Small intestine (tissue), 16 donors: Measurements from ENCODE around the gene MFSD12. TPM values are rescaled to one million over a fixed set of nuclear protein-coding genes. Genes with fewer than 3 reads are reported as not detected.

ENCODE experiments used
- DNase-seq, 2 donors: peaks; one replicate each; pipeline versions ENCODE4 v3.0.0 to v3.0.0-alpha.2; 2013
- FAIRE-seq: peaks from 2 replicates; lab custom pipeline; 2012; peaks lifted over from hg19 to GRCh38; lab: Jason Lieb, UNC
- H3K27ac ChIP-seq, 3 donors: one replicate each; pipeline ENCODE4 v1.5.1; 2013; ENCODE audit warnings: low read length in 2 of 3, mild to moderate bottlenecking in 2 of 3, control low read depth in 1 of 3, inconsistent platforms in 1 of 3, low read depth in 1 of 3, moderate library complexity in 1 of 3
- H3K27me3 ChIP-seq, 3 donors: one replicate each; pipeline ENCODE4 v1.6.1; 2013; ENCODE audit warnings: low read length in 3 of 3, inconsistent platforms in 1 of 3; ENCODE audit not compliant: control insufficient read depth in 3 of 3, insufficient read depth in 3 of 3
- H3K36me3 ChIP-seq, 3 donors: one replicate each; pipeline ENCODE4 v1.6.1; 2013; ENCODE audit warnings: low read length in 3 of 3, inconsistent platforms in 1 of 3, low read depth in 1 of 3, mild to moderate bottlenecking in 1 of 3, moderate library complexity in 1 of 3; ENCODE audit not compliant: control insufficient read depth in 3 of 3, insufficient read depth in 2 of 3
- H3K4me1 ChIP-seq, 3 donors: one replicate each; pipeline ENCODE4 v1.6.1; 2013; ENCODE audit warnings: low read length in 2 of 3, inconsistent platforms in 1 of 3, low read depth in 1 of 3, mild to moderate bottlenecking in 1 of 3, moderate library complexity in 1 of 3; ENCODE audit not compliant: control insufficient read depth in 3 of 3, insufficient read depth in 2 of 3
- H3K4me3 ChIP-seq, 3 donors: one replicate each; pipeline ENCODE4 v1.5.1; 2013; ENCODE audit warnings: low read length in 3 of 3, control low read depth in 1 of 3, inconsistent platforms in 1 of 3, low read depth in 1 of 3, mild to moderate bottlenecking in 1 of 3, moderate library complexity in 1 of 3
- H3K9me3 ChIP-seq, 2 donors: one replicate each; pipeline ENCODE4 v1.6.1; 2013; ENCODE audit warnings: low read depth in 1 of 2, low read length in 1 of 2; ENCODE audit not compliant: control insufficient read depth in 2 of 2, insufficient read depth in 1 of 2
- WGBS, 3 donors: extraction: QIAGEN DNeasy Blood & Tissue Kit; methylation state at CpG; one replicate each; pipeline ENCODE4 v1.1.7; 2013; 5-methylcytosine and 5-hydroxymethylcytosine counted together
- long read RNA-seq, 10 donors: transcript quantifications; one replicate each; lab custom pipeline, GENCODE V29; 2026
- polyA plus RNA-seq, 4 donors: library from polyadenylated mRNA; stranded (reverse) in 3 of 4; unstranded in 1 of 4; fragments of 200-250 nt in 3 of 4; fragments of 120-200 nt in 1 of 4; gene quantifications; one replicate each; pipeline versions ENCODE4 v1.2.1 to v1.2.3, GENCODE V29; 2013
- donor health status: healthy with polysubstance abuse.
- donor health status: control.
- donor health status: control.
- donor health status: Bipolar disorder and iron deficiency.
- donor health status: healthy.

MFSD12 gene
- polyA plus RNA-seq, result 10 to 100 TPM; 10.3 to 52.4 (median 22.0) TPM
- long read RNA-seq, donor 1, result 0 reads
- long read RNA-seq, donor 2, partial matches to known transcripts, result 0 of 7 reads
- long read RNA-seq, donor 2, other reads (novel, unspliced or antisense), result 0 of 7 reads
- long read RNA-seq, donor 3, transcript MFSD12-204 (1 exons, 1,769 nt), result major isoform, 20 of 26 reads
- long read RNA-seq, donor 3, transcript MFSD12-215 (1 exons, 688 nt), result minor isoform, 5 of 26 reads
- long read RNA-seq, donor 3, partial matches to known transcripts, result 0 of 26 reads
- long read RNA-seq, donor 3, other reads (novel, unspliced or antisense), result 0 of 26 reads
- long read RNA-seq, donor 4, partial matches to known transcripts, result 0 of 1 reads
- long read RNA-seq, donor 4, other reads (novel, unspliced or antisense), result 0 of 1 reads
- long read RNA-seq, donor 5, transcript MFSD12-204 (1 exons, 1,769 nt), result major isoform, 6 of 7 reads
- long read RNA-seq, donor 5, partial matches to known transcripts, result 0 of 7 reads
- long read RNA-seq, donor 5, other reads (novel, unspliced or antisense), result 0 of 7 reads
- long read RNA-seq, donor 6, transcript MFSD12-204 (1 exons, 1,769 nt), result major isoform, 11 of 33 reads
- long read RNA-seq, donor 6, partial matches to known transcripts, result 10 of 33 reads
- long read RNA-seq, donor 6, other reads (novel, unspliced or antisense), result 10 of 33 reads
- long read RNA-seq, donor 7, transcript MFSD12-204 (1 exons, 1,769 nt), result major isoform, 21 of 102 reads
- long read RNA-seq, donor 7, partial matches to known transcripts, result 45 of 102 reads
- long read RNA-seq, donor 7, other reads (novel, unspliced or antisense), result 32 of 102 reads
- long read RNA-seq, donor 8, partial matches to known transcripts, result 14 of 18 reads
- long read RNA-seq, donor 8, other reads (novel, unspliced or antisense), result 0 of 18 reads
- long read RNA-seq, donor 9, partial matches to known transcripts, result 0 of 6 reads
- long read RNA-seq, donor 9, other reads (novel, unspliced or antisense), result 0 of 6 reads
- long read RNA-seq, donor 10, transcript MFSD12-204 (1 exons, 1,769 nt), result major isoform, 16 of 80 reads
- long read RNA-seq, donor 10, partial matches to known transcripts, result 34 of 80 reads
- long read RNA-seq, donor 10, other reads (novel, unspliced or antisense), result 20 of 80 reads

DNA sequence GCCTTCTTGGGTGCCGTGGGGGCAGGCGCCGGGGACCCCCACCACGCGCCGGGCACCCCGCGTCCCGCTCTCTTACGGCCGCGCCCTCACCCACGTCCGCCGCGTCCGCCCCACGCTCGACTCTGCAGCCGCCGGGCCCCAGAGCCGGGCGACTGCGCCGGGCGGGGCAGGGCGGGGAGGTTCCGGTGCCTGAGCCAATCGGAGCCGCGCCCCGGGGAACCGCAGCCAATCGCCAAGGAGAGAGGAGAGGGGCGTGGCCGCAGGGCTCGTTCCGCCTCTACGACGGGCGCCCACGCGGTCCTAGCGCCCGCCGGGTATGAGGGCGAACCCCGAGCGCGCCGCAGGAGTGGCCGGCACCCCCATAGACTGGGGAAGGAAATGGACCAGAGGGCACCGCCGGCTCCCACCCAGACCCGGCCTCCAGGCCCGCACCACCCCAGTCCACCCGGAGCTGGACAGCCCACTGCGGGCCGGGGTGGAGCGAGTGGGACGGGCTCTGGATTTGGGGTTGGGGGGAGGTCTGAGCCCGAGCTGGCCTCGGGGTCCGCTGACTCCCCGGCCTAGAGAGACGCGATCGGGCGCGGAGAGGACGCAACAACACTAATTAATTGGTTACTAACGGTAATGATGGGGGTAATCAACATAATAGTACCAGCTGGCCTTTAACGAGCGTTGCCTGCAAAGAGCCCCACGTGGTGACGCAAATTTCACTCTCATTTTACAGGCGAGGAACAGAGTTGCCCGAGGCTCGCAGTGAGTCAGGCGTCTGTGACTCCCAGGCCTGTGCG is at the start of gene MFSD12:
Gene MFSD12 (minus strand): TSS at position 126 of the 788 bp plus-strand sequence. CDS start 183 bp downstream, outside the sequence.
- FAIRE-seq, result no peak

DNA sequence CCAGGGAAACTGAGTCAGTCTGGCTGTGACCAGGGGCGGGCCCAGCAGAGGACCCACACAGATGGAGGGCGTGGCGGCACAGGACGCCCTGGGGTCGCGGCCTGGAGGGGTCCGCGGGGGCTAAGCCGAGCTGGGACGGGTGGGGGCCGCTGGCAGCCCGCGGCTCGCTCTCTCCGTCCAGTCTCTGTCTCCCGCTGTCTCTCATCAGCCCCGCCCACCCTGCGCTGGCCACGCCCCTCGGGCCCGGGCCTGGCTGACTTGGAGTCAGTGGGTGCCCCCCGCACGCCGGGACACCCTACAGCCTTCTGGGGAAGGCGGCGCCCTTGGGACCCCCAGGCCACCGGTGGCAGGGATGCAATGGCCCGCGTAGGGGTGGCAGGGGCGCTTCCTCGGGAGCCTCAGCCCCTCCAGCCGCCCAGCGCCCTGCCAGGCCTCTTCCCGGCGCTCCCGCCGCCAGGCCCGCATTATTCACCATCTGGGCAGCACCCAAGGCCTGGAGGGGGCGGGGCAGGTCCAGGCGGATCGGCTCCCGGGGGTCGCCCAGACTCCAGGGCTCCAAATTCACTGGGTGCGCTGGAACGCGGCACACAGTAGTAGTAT is 49.4 kb upstream of the MFSD12 start, which contains the start of gene TBXA2R:
Gene TBXA2R (minus strand): TSS at position 186 of the 600 bp plus-strand sequence. CDS start 6,241 bp downstream, outside the sequence.
- Histone ChIP-seq H3K9me3 (no peaks in the 10 kb centered on the region), H3K4me1 (peaks cover 0 to 13% (median 0%) of the 10 kb centered on the region in 3 donors), H3K36me3 (peaks cover 0 to 19% (median 5%) of the 10 kb centered on the region in 3 donors), H3K4me3 (peak within 1 kb of the TSS; percentile 6 to 44 (median 32)), H3K27ac (peak within 1 kb of the TSS in 2 of 3 donors; percentile 5 to 58), H3K27me3 (peaks cover 0 to 38% (median 0%) of the 10 kb centered on the region in 3 donors)
- WGBS, 3 donors, result 3 to 6% (median 5%) methylated on average over 22 to 46 of the region's 46 CpGs
- peak in 1 of 2 donors; percentile 55 for DNase-seq
- FAIRE-seq, result no peak

More for the DNA sequence above, at the start of gene MFSD12:
- Histone ChIP-seq H3K4me3 (peak within 1 kb of the TSS; percentile 74 to 97 (median 81)), H3K27ac (peak within 1 kb of the TSS; percentile 30 to 85 (median 65)), H3K36me3 (peaks cover 0 to 3% (median 0%) of the 10 kb centered on the region in 3 donors), H3K4me1 (peaks cover 2 to 16% (median 3%) of the 10 kb centered on the region in 3 donors), H3K27me3 (no peaks in the 10 kb centered on the region), H3K9me3 (no peaks in the 10 kb centered on the region)
- peak; percentile 95 to 96 for DNase-seq
- 0 to 1% (median 1%) methylated on average over 45 to 81 of the region's 81 CpGs for WGBS, 3 donors

DNA sequence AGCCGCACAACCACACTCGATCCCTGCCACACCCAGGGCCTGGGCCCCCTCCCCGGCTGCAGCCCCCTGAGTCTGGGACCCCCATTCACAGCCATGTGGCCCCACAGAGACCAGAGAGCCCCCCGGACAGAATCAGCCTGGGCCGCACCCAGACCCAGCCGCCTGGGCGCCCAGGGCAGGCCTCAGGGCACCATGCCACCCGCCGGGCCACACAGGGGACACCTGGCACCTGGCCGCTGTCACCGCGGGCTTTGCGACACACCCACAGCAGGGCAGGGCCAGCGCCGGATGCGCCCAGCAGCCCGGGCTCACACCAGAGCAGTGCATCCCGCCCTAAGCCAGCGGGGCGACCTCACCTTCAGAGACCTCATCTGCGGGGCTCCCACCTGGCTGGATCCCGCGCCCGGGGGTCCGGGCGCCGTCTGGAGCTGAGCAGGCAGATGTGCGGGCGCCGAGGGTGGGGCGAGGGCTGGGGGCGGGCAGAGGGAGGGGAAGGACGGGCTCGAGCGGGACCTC is 48.8 kb upstream of the MFSD12 start:
- Histone ChIP-seq H3K27me3 (peaks cover 0 to 38% (median 0%) of the 10 kb centered on the region in 3 donors), H3K4me1 (peaks cover 0 to 13% (median 0%) of the 10 kb centered on the region in 3 donors), H3K9me3 (no peaks in the 10 kb centered on the region), H3K4me3 (peak overlapping the region; percentile 6 to 44 (median 32)), H3K27ac (no peak overlapping the region), H3K36me3 (peaks cover 0 to 14% (median 0%) of the 10 kb centered on the region in 3 donors)
- WGBS, 3 donors, result 2 to 5% (median 2%) methylated on average over 25 to 35 of the region's 35 CpGs
- FAIRE-seq, result no peak
- DNase-seq, result peak; percentile 26 to 74

DNA sequence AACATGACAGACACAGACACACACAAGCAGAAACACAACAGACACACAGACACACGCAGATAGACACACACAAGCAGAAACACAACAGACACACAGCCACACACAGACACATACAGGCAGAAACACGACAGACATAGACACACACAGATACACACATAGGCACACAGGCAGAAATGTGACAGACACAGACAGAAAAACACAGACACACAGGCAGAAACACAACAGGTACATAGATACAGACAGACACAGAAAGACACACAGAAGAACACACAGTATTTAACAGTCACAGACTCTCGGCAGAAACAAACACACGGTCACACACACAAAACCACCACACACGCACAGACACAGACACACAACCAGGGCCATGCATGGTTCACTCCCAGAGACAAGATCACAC is 48.4 kb upstream of the MFSD12 start:
- Histone ChIP-seq H3K36me3 (peaks cover 0 to 11% (median 0%) of the 10 kb centered on the region in 3 donors), H3K4me3 (peak overlapping the region in 2 of 3 donors; percentile 32 to 44), H3K27ac (no peak overlapping the region), H3K9me3 (no peaks in the 10 kb centered on the region), H3K27me3 (peaks cover 0 to 38% (median 0%) of the 10 kb centered on the region in 3 donors), H3K4me1 (peaks cover 0 to 13% (median 0%) of the 10 kb centered on the region in 3 donors)
- WGBS, 3 donors, result 21 to 42% (median 40%) methylated on average over 5 of the region's 5 CpGs
- DNase-seq (no peak), FAIRE-seq (no peak)

DNA sequence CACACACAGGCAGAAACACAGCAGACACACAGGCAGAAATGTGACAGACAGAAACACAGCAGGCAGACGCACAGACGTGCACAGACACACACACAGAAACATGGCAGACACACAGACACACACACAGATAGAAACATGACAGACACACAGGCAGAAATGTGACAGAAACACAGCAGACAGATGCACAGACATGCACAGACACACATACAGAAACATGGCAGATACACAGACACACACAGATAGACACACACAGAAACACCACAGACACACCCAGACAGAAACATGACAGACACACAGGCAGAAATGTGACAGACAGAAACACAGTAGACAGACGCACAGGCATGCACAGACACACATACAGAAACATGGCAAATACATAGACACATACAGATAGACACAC is 48.0 kb upstream of the MFSD12 start:
- no peak overlapping the region for H3K27ac ChIP-seq
- no peak for DNase-seq

DNA sequence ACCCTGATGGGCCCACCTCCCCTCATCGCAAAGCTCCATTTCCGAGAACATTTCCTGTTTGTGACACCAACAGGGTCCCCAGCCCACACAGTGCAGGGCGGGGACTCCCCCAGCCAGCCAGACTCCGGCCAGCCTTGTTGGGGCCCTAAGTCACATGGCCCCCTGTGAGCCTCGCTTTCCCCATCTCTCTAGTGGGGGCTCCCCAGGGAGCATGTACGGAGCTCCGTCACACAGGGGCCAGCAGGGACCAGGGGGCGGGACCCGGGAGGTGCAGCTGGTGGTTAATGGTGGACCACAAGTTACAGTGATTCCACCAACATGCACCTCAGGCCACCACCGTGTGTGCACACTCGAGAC is 47.6 kb upstream of the MFSD12 start:
- 34 to 57% (median 52%) methylated on average over 11 of the region's 11 CpGs for WGBS, 3 donors
- H3K4me1 ChIP-seq, result peaks cover 0 to 13% (median 0%) of the 10 kb centered on the region in 3 donors
- peaks cover 0 to 4% (median 0%) of the 10 kb centered on the region in 3 donors for H3K36me3 ChIP-seq
- FAIRE-seq (no peak), DNase-seq (no peak)
- no peaks in the 10 kb centered on the region for H3K9me3 ChIP-seq
- H3K27ac ChIP-seq, result peak overlapping the region in 1 of 3 donors; percentile 38
- peaks cover 0 to 38% (median 0%) of the 10 kb centered on the region in 3 donors for H3K27me3 ChIP-seq
- H3K4me3 ChIP-seq, result no peak overlapping the region

More for the DNA sequence above, 48.0 kb upstream of the MFSD12 start:
- Histone ChIP-seq H3K27me3 (peaks cover 0 to 38% (median 0%) of the 10 kb centered on the region in 3 donors), H3K36me3 (peaks cover 0 to 8% (median 0%) of the 10 kb centered on the region in 3 donors), H3K4me1 (peaks cover 0 to 13% (median 0%) of the 10 kb centered on the region in 3 donors), H3K9me3 (no peaks in the 10 kb centered on the region), H3K4me3 (no peak overlapping the region)
- 61 to 74% (median 68%) methylated on average over 3 of the region's 3 CpGs for WGBS, 3 donors
- no peak for FAIRE-seq
